Fibroblast of the aortic adventitia (primary cell): ENCODE data around the gene CATSPERZ. TPM values are rescaled to one million over a fixed set of nuclear protein-coding genes. Genes with fewer than 3 reads are reported as not detected.
"Not testable (repeated sequence)": the region's sequence is repeated elsewhere in the genome, so short reads cannot be mapped to it uniquely, and the experiment has no call there.

Experiments used
- DNase-seq: peaks from one replicate; pipeline ENCODE4 v3.0.0-alpha.2; 2010; ENCODE audit warnings: low read depth
- H3K4me3 ChIP-seq: 2 replicates; pipeline ENCODE4 v1.5.1; 2011; ENCODE audit warnings: low read depth, mild to moderate bottlenecking, control low read depth, low read length, moderate library complexity
- CTCF ChIP-seq: IDR thresholded peaks from 2 replicates; pipeline ENCODE4 v1.5.1; 2011; ENCODE audit warnings: mild to moderate bottlenecking, low read length, control low read depth, inconsistent platforms; ENCODE audit not compliant: insufficient read depth
- total RNA-seq: library from RNA; depleted of rRNA; stranded (reverse); fragments of >200 nt; gene quantifications from 2 replicates; pipeline ENCODE4 v1.2.3, GENCODE V29; 2012; ENCODE audit warnings: low replicate concordance

CATSPERZ gene
- total RNA-seq, 1 donor, result not detected

GRCh38 chr11:64323373-64323772, 23.2 kb downstream of the CATSPERZ start:
- no peak for TF ChIP-seq CTCF
- DNase-seq, result no peak
- no peak overlapping the region for H3K4me3 ChIP-seq

DNA sequence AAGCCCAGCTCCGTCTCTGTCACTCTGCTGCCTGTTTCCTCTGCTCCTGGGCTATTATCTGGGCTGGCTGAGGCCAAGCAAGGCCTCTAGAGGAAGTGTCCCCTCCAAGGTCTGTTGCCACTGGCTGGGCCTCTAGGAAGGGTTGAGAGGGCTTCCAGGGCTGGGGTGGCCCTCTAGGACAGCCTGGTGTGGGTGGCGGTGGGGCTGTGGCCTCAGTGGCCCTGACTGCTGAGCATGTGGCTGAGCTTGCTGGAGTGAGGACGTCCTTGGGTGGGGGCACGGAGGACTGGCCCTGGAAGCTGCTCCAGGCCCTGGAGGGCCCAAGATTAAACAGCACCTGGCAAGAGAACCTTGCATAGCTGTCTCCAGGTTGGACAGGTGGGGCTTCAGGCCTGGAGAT, 23.8 kb downstream of the CATSPERZ start:
- H3K4me3 ChIP-seq, DNase-seq: not testable (repeated sequence)

GRCh38 chr11:64324692-64325469, 24.7 kb downstream of the CATSPERZ start:
- DNase-seq, result no peak
- no peak overlapping the region for H3K4me3 ChIP-seq
- no peak for TF ChIP-seq CTCF

GRCh38 chr11:64327375-64327774, 27.2 kb downstream of the CATSPERZ start:
- TF ChIP-seq CTCF, result no peak
- DNase-seq, result no peak
- H3K4me3 ChIP-seq, result no peak overlapping the region

DNA sequence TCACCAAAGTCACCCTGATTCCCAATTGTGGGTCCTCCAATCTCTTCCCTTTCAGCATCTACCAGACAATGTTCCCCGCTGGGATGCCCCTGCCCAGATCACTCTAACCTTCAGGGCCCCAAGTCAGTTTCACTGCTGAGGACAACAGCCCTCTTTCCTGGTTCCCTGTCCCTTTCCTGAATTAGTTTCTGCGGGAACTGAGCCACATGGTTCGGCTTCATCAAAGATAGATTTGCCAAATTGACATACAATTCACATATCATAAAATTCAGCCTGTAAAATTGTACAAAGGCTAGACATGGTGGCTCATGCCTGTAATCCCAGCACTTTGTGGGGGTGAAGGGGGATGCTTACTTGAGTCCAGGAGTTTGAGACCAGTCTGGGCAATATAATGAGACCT, 27.8 kb downstream of the CATSPERZ start:
- H3K4me3 ChIP-seq, result no peak overlapping the region
- no peak for DNase-seq
- TF ChIP-seq CTCF, result no peak

DNA sequence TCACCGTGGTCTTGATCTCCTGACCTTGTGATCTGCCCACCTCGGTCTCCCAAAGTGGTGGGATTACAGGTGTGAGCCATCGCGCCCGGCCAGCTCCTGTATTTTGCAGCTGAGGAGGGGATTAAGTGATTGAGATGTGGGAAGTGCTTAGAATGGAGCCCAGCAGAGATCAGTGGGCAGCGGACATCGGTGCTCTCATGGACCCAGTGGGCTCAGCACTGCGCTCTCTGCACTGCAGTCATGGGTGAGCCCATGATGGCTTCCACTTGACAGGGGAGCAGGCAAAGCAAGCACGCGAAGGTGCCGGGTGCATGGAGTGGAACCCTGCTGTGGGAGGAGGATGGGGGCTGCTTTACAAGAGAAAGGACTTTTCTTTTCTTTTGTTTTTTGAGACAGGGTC, 30.7 kb downstream of the CATSPERZ start:
- DNase-seq, result no peak
- TF ChIP-seq CTCF, result no peak
- H3K4me3 ChIP-seq, result no peak overlapping the region

DNA sequence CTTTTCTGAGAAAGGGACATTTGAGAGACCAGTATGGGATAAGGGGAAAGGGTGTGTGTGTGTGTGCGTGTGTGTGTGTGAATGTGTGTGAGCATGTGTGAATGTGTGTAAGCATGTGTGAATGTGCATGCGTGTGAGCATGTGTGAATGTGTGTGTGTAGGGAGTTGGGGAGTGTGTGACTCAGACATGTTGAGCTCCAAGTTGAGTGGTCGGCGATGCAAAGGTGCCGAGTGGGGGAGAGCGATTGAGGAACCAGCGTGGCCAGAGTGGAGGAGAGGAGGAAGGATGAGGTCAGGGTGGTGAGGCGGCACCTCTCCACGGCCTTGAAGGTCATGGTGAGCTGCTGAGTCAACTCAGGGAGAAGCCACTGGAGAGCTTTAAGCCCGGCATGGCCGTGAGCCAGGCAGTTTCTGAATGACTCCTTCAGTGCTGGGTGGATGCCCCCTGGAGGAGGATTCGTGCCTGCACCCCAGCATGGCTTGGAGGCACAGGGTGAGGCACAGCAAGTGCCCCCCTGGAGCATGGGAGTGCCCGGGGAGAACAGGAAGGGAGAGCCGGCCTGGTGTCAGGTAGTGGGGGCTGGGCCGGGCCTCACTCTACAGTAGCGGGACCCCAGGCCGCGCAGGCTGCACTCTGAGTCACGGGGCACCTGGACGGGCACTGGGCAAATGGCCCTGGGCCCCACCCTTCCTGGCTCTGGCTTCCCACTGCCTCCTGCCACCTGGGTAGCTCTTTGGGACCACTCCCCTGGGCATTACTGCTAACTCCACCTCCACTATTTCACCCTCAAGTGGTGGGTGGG, 31.6 kb downstream of the CATSPERZ start:
- DNase-seq, result peak; percentile 93
- peak; percentile 81 for TF ChIP-seq CTCF
- no peak overlapping the region for H3K4me3 ChIP-seq
